Measurements from ENCODE around the gene TOPBP1. TPM values are rescaled to one million over a fixed set of nuclear protein-coding genes. Genes with fewer than 3 reads are reported as not detected.
"Not testable (repeated sequence)": the region's sequence is repeated elsewhere in the genome, so short reads cannot be mapped to it uniquely, and the experiment has no call there.

TOPBP1 gene
- 31.7 and 43.4 TPM in 2 replicates for total RNA-seq

DNA sequence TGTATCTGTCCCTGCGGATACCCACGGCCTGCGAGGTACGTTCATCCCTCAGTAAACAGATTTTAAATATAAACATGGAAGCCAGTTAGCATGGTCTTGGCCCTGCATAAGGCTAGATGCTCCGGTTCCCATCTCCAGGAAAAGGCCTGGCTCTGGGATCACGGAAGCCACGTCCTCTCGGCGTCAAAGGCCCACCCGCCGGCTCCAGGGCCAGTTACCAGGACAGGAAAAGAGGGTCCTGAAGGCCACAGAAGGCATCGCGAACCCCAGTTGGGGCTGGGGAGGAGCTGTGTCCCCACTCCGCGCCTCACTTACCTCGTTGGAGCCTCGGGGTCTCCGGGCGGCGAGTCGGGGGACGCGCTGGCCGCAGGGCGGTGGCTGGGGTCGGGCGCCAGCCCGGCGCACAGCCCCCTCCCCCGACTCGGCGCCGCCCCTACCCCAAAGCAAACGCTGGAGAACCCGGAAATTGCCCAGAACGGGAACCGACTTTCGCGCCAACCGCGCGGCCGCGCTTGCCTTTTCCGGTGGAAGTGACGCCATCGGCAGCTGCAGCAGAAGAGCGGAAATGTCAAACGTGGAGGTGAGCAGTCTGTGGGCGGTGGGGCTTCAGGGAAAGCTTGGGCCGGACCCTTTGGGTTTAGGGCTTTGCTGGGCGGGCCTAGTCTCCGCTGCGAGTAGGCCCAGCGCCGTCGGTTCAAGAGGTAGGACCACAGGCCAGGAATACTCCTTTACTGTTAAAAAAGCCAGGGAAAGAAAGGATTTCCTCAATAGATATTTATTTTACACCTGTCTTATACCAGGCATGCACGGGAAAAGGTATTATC, at the start of gene TOPBP1:
Gene TOPBP1, minus strand, starts transcription at position 488 of the 824 bp plus-strand sequence. CDS start 814 bp downstream, outside the sequence.
- DNase-seq (ENCODE audit: low read depth, low spot score): no peak

DNA sequence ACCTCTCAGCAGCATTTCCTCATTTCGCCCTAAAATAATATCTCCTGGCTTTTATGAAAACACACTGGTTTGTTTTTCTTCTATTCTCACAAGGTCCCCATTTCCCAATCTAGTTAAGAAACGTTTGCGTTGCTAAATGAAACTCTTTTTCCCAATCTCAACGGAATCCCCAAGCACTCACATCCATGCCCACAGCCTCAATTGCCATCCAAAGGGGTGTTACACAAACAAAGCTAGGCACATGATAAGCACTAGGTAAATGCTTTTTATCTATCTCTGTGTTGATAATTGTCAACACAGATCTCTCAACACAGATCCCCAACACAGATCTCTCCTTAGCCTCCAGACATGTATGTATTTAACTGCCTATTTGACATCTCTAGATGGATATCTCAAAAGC, 49.3 kb upstream of the TOPBP1 start:
- no peak for DNase-seq (ENCODE audit: low read depth, low spot score)

GRCh38 chr3:133709139-133709750, 47.5 kb upstream of the TOPBP1 start:
- DNase-seq (ENCODE audit: low read depth, low spot score): no peak

GRCh38 chr3:133706033-133706432, 44.3 kb upstream of the TOPBP1 start:
- no peak for DNase-seq (ENCODE audit: low read depth, low spot score)

GRCh38 chr3:133703915-133704314, 42.2 kb upstream of the TOPBP1 start:
- no peak for DNase-seq (ENCODE audit: low read depth, low spot score)

DNA sequence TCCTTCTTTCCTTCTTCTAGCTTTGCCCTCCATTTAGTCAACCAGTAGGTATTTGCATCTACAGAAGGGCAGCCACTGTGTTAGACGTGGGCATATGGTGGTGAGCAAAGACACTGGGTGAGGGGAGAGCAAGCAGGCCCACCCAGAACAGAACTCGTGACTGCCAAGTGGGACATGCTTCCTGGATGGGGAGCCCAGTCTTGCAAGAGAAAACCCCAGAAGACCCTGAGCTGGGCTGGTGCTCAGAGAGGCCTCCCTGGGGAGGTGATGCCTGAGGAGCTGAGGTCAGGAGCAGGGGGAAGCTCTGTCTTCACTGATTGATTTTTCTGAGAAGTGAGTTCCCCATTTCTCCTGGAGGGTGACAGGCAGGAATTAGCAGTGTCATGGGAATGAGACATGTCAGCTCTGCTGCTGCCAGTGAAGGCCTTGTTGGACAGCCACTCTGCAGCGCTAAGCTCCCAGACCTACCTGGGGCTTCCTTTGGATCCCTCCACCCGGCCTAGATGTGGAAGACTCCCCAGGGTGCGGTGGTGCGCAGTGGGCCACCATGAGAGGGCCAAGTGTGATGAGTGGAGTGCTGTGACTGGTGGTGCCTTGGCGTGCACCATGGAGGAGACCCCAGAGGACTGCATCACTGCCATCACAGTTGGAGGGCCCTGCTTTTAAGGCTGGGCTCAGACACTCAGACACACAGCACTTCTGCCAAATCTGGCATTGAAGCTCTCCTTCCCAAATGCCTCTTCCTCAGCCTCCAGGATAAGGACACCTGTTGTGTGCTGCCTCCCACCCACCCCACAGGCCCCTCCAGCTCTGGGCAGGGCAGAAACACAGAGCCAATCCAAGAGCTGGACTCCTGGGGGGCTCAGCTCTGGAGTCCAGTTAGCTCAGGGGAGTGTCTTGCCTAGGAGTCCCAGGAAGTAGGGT, 40.0 kb upstream of the TOPBP1 start:
- DNase-seq (ENCODE audit: low read depth, low spot score): no peak

GRCh38 chr3:133700351-133700750, 38.6 kb upstream of the TOPBP1 start:
- no peak for DNase-seq (ENCODE audit: low read depth, low spot score)

DNA sequence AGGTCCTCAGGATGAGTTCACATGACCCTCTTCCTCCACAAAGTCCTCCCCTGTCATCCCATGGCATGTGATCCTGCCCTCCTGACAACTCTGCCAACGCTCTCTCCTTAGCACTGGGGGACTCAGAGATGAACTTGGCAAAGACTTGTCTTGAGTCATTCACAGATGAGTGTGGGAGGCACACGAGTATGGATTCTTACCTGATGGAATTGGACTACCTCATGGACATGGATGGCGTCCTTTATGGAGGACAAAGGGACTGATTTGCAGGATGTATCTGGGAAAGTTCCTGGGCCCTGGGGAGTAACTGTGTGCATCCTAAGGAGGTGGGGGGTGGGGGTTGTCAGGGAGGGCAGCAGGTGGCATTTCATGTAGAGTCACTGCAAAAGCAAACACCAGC, 38.2 kb upstream of the TOPBP1 start:
- no peak for DNase-seq (ENCODE audit: low read depth, low spot score)

GRCh38 chr3:133699467-133699866, 37.7 kb upstream of the TOPBP1 start:
- no peak for DNase-seq (ENCODE audit: low read depth, low spot score)

- DNase-seq (ENCODE audit: low read depth, low spot score): no peak
Measured at GRCh38 chr3:133697960-133698359, 36.2 kb upstream of the TOPBP1 start.

GRCh38 chr3:133695560-133696171, 33.9 kb upstream of the TOPBP1 start:
- DNase-seq (ENCODE audit: low read depth, low spot score): no peak

GRCh38 chr3:133694288-133695268, 32.8 kb upstream of the TOPBP1 start:
- DNase-seq (ENCODE audit: low read depth, low spot score): no peak

DNA sequence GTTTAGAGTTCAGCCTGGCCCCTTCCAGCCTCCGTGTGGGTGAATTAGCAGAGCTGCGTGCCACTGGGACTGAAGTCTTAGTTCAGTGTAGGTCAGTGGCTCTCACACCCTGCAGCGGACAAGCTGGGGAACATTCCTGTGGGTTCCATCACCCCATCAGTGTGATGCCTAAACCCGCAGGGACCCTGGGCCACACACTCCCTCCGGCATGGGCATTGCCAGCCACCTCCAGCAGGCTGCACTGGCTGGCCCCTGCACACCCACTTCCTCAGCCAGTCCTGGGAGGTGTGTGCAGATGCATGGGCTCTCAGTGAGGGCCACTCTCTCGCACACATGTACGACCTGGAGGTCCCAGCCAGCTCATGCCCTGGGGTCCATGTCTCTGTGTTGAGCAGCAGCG, 32.1 kb upstream of the TOPBP1 start:
- no peak for DNase-seq (ENCODE audit: low read depth, low spot score)

DNA sequence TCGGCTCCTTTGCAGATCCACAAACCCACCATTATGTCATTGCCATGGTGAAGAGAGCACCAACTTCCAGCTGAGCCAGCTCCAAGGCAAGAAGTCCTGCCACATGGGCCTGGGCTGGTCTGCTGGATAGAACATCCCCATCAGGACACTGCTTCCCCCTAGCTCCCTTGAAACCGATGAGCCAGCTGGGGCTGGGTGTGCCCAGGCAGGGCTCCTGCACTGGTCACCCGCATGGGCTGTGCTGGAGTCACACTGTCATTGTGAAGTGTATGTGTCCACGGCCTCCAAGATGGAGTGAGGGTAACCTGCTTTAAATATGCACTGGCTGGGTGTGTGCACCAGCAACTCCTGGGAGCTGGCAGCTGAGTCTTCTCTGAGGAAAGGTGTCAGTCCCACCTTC, 31.0 kb upstream of the TOPBP1 start:
- DNase-seq (ENCODE audit: low read depth, low spot score): no peak

DNA sequence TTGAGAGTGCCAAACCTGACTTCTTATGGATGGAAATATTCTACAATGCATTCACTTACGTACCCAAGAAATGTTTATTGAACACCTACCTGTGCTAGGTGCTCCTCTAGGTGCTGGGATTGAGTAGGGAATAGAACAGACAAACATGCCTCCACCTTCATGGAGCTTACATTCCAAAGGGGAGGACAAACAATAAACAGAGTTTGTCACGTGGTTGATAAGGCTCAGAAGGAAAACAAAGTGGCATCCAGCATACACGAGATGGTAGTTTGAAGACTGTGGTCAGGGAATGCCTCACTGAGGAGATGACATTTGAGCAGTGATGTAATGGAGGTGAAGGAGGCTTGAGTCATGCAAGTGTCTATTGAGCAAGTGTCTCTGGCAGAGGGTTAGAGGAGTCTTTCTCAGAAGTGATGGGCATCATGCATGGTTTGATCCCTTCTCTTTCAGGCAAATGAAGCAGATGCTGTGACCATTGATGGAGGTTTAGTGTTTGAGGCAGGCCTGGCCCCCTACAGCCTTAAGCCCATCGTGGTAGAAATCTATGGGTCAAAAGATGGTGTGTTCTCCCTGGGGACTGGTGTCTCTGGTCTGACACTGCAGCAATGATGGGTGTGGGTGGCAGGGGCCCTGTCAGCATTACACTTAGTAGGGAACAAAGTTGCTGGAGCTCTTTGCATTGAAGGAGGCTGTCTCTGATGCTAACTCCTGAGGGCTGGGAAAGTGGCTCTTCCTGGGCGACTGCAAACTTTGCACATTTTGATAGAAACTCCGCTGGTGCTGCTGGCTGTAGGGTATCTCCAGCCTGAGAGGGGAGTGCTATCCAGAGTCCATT, 29.7 kb upstream of the TOPBP1 start:
- DNase-seq (ENCODE audit: low read depth, low spot score): no peak

DNA sequence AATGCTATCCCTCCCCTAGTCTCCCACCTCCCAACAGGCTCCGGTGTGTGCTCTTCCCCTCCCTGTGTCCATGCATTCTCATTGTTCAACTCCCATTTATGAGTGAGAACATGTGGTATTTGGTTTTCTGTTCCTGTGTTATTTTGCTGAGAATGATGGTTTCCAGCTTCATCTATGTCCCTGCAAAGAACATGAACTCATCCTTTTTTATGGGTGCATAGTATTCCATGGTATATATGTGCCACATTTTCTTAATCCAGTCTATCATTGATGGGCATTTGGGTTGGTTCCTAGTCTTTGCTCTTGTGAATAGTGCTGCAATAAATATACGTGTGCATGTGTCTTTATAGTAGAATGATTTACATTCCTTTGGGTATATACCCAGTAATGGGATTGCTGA, 16.3 kb upstream of the TOPBP1 start:
- not testable (repeated sequence) for DNase-seq (ENCODE audit: low read depth, low spot score)

DNA sequence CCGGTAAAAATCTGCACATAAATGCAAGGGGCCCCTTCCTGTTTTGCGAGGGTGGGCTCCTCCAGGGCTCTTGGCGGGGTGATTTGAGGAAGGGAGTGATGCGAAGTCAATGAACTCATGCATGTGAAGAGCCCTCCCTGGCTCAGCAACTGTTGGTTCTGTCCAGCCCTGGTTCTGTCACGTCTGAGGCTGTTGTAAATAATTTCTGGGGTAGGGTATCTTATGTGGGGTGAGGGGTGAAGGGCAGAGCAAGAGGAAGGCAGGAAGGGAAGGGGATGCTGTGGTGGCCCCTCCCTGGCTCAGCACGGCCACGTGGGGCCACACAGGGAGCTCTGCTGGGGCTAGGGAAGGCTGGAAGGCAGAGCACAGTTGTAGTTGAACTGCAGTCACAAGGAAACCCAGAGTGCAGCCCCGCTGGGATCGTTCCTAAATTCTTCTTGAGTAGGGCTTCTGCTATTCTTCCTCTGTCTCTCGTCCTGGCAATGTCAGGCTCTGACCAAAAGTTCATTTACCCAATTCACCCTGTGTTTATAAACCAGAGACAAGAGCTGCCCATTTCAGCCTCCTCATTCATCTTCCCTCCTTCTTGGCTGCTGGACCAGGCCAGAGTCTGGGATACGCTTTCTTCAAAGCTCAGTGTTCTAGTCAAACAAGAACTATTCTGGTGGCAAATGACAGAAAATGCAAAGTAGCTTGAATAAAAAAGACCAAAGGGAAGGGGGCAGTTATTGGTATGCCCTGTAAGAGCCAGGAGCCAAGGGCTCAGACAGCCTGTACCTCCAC, 14.8 kb upstream of the TOPBP1 start:
- no peak for DNase-seq (ENCODE audit: low read depth, low spot score)

DNA sequence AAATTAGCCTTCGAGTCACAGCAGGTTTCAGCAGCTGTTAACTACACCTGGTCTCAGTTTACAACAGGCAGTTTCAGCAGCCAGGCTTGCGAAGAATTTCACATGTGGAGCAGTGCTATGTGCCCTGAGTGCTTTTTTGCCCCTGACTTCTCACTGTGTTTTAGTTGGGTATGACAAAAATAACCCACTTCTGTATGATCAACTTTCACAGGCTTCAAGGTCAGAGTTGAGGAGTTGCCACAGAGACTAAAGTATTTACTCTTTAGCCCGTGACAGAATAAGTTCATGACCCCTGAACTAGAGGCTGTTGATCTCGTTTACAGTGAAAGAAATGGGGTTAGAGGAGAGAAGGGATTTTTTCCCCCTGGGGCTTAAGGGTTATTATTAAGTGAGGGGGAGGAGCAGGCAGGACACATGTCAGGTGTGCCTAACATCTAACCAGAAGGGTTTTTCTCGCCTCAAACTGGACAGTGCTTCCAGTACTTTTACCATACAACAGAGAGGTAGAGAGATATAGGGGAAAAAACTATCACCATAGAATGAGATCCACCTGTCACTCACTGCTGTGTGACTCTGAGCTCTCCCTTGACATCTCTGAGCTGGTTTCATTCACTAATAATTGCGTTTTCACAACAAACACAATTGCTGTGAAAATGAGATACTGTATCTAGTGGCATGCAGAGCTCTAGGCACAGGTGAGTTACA, 14.0 kb upstream of the TOPBP1 start:
- no peak for DNase-seq (ENCODE audit: low read depth, low spot score)
